ENCODE measurements around the gene CALML3. TPM values are rescaled to one million over a fixed set of nuclear protein-coding genes. Genes with fewer than 3 reads are reported as not detected.

Gene CALML3
- total and polyA plus RNA-seq, 4 donors, result 0.10 to 0.13 TPM; not detected in 2

DNA sequence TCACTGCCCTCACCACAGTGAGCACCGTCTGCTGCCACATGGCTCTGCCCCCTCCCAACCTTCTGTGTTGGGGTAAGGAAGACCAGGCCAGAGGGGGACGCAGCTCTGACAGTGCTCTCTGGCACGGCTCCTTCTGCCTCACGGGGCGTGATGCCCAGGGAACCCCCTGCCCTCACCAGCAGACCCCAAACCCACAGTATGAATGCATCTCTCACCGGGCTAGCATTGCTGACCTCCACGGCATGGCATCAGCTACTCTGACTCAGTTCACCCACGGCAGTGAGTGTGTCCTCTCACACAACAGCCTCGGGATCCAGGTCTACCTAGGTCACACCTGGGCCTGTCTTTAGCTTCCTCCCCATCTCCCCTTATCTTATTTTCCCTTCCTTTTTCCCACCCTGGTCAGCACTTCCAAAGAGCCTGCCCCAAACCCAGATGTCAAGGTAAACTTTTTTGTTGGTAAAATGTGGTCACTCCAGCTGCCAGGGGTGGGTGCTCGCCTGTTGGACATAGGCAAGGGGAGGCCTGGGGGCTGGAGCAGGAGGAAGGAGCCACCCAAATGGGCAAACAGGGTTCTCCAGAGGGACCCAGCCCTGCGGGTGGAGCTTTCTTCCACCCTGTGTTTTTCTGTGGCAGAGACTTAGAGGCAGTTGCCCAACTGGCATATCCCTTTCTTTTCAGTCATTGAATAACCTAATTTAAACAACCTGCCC is 4.4 kb downstream of the CALML3 start:
- no peak overlapping the region for H3K4me3 ChIP-seq (ENCODE audit: low read length in 2 of 2)
- intact Hi-C loops (cut with DNase I), result no loop called here
- 78 to 82% methylated on average over 11 of the region's 11 CpGs for WGBS, 2 donors
- H3K36me3 ChIP-seq (ENCODE audit: control insufficient read depth in 1 of 2, insufficient read depth in 2 of 2, low read length in 1 of 2), result no peaks in the 10 kb centered on the region
- no peaks in the 10 kb centered on the region for H3K27me3 ChIP-seq (ENCODE audit: control insufficient read depth in 1 of 2, insufficient read depth in 2 of 2, low read length in 1 of 2)
- H3K4me1 ChIP-seq (ENCODE audit: control insufficient read depth in 1 of 2, insufficient read depth in 2 of 2, low read length in 2 of 2), result no peaks in the 10 kb centered on the region
- H3K9me3 ChIP-seq (ENCODE audit: control insufficient read depth, low read length), result no peaks in the 10 kb centered on the region
- peak overlapping the region in 1 of 2 donors; percentile 39 for H3K27ac ChIP-seq (ENCODE audit: low read depth in 1 of 2, low read length in 2 of 2)
- peak; percentile 32 to 57 for DNase-seq
- peak; percentile 3 for ATAC-seq (ENCODE audit: low FRiP score)

DNA sequence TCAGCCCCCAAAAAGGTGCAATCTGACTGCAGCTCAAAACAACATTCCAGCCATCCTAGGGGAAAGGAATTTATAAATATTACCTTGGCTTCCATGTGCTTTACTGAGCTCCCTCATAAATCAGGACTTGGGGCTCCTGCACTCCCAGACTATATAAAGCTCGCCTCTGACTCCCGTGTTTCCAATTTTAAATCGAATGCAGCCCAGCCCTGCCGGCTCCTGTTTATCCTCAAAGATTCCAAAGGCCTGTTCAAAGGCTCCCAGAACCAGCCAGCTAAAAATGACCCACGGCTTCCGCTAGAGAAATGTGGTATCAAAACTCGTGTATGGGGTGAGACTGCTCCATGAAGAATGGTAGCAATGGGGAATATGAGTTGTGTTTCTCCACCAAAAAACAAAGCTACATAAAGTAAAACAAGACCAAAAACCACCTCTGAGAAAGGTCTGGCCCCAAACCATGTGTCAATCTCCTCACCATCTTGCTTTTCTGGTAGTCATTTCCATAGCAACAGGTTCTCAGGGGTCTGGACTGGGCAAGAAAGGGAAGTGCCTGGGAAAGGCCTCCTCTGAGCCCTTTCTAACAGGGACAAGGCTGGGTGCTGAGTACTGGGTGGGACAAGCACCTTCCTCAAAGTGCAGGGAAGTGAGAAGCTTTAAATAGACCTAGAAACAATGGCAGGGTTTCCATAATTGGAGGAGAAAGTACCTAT is 5.1 kb downstream of the CALML3 start:
- Histone ChIP-seq H3K4me1 (ENCODE audit: control insufficient read depth in 1 of 2, insufficient read depth in 2 of 2, low read length in 2 of 2) (no peaks in the 10 kb centered on the region), H3K9me3 (ENCODE audit: control insufficient read depth, low read length) (no peaks in the 10 kb centered on the region), H3K4me3 (ENCODE audit: low read length in 2 of 2) (no peak overlapping the region), H3K36me3 (ENCODE audit: control insufficient read depth in 1 of 2, insufficient read depth in 2 of 2, low read length in 1 of 2) (no peaks in the 10 kb centered on the region), H3K27me3 (ENCODE audit: control insufficient read depth in 1 of 2, insufficient read depth in 2 of 2, low read length in 1 of 2) (no peaks in the 10 kb centered on the region), H3K27ac (ENCODE audit: low read depth in 1 of 2, low read length in 2 of 2) (peak overlapping the region; percentile 71)
- WGBS, 2 donors, result 13 to 25% methylated on average over 7 of the region's 7 CpGs
- DNase-seq (peak in 1 of 2 donors; percentile 63), ATAC-seq (ENCODE audit: low FRiP score) (peak; percentile 32)
- intact Hi-C loops (cut with DNase I), result loop anchor here (5.0 kb wide), 2 partner anchors 63 to 68 kb away; no protein-coding TSS in a partner anchor

DNA sequence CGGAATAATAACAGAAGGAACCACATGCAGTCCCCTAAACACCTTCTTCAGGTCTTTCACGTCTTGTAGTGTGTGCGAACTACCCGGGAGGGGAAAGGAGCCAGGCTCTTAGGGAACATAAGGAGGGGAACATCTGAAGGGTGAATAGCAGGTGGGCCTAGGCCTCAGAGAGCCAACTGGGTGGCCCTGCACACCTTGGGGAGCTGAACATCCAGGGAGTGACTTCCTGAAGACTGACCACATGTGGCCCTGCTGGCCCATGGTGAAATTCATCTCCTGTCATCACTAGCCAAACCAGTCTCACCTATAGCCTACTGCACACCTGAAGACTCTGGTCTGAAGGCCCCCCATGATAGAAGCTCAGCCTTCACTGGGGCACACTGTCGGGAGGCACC is 5.6 kb downstream of the CALML3 start:
- no peak for ATAC-seq (ENCODE audit: low FRiP score)
- DNase-seq, result peak; percentile 26 to 32
- Histone ChIP-seq H3K4me3 (ENCODE audit: low read length in 2 of 2) (no peak overlapping the region), H3K36me3 (ENCODE audit: control insufficient read depth in 1 of 2, insufficient read depth in 2 of 2, low read length in 1 of 2) (no peaks in the 10 kb centered on the region), H3K27ac (ENCODE audit: low read depth in 1 of 2, low read length in 2 of 2) (peak overlapping the region; percentile 50 to 71), H3K4me1 (ENCODE audit: control insufficient read depth in 1 of 2, insufficient read depth in 2 of 2, low read length in 2 of 2) (no peaks in the 10 kb centered on the region), H3K9me3 (ENCODE audit: control insufficient read depth, low read length) (no peaks in the 10 kb centered on the region), H3K27me3 (ENCODE audit: control insufficient read depth in 1 of 2, insufficient read depth in 2 of 2, low read length in 1 of 2) (no peaks in the 10 kb centered on the region)
- whole genome bisulfite sequencing, 2 donors, result 94 to 96% methylated on average over 5 of the region's 5 CpGs
- intact Hi-C loops (cut with DNase I), result loop anchor here (5.0 kb wide), 2 partner anchors 63 to 68 kb away; no protein-coding TSS in a partner anchor

DNA sequence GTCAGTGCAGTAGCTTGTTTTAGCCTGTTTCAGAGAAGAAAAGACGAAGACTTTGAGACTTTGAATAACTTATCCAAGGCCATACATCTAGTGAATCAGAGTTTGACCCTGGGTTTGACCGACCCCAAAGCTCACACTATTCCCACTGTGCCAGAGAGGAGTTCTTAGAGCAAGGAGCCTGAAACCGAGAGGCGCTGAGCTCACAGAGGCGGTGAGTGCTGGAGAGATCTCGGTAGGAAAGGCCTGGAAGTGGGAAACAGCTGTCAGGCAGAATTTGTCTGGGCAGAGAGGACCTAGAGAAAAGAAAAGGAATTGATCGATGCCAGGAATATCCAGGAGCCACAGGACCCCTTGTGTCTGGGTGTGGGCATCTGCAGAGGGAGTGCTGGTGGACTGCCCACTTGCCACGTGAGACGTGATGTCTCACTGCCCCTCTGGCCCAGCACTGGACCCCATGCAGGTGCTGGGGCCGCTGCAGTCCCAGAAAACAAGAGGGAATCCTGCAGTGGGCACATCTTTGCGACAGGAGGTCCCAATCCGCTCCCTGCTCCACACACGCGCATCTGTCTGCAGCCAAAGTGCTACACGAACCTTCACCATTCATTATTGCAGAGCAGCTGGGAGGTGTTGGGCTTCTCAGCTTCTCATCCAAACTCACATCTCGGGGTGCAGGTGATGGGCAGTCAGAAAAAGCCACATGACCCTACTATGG is 6.2 kb downstream of the CALML3 start:
- Histone ChIP-seq H3K36me3 (ENCODE audit: control insufficient read depth in 1 of 2, insufficient read depth in 2 of 2, low read length in 1 of 2) (no peaks in the 10 kb centered on the region), H3K27me3 (ENCODE audit: control insufficient read depth in 1 of 2, insufficient read depth in 2 of 2, low read length in 1 of 2) (no peaks in the 10 kb centered on the region), H3K4me1 (ENCODE audit: control insufficient read depth in 1 of 2, insufficient read depth in 2 of 2, low read length in 2 of 2) (no peaks in the 10 kb centered on the region), H3K9me3 (ENCODE audit: control insufficient read depth, low read length) (no peaks in the 10 kb centered on the region), H3K4me3 (ENCODE audit: low read length in 2 of 2) (no peak overlapping the region), H3K27ac (ENCODE audit: low read depth in 1 of 2, low read length in 2 of 2) (peak overlapping the region; percentile 50 to 71)
- 96 to 99% methylated on average over 16 of the region's 16 CpGs for WGBS, 2 donors
- ATAC-seq (ENCODE audit: low FRiP score), result no peak
- intact Hi-C loops (cut with DNase I), result loop anchor here (5.0 kb wide), 2 partner anchors 64 to 69 kb away; no protein-coding TSS in a partner anchor
- peak; percentile 29 to 47 for DNase-seq

DNA sequence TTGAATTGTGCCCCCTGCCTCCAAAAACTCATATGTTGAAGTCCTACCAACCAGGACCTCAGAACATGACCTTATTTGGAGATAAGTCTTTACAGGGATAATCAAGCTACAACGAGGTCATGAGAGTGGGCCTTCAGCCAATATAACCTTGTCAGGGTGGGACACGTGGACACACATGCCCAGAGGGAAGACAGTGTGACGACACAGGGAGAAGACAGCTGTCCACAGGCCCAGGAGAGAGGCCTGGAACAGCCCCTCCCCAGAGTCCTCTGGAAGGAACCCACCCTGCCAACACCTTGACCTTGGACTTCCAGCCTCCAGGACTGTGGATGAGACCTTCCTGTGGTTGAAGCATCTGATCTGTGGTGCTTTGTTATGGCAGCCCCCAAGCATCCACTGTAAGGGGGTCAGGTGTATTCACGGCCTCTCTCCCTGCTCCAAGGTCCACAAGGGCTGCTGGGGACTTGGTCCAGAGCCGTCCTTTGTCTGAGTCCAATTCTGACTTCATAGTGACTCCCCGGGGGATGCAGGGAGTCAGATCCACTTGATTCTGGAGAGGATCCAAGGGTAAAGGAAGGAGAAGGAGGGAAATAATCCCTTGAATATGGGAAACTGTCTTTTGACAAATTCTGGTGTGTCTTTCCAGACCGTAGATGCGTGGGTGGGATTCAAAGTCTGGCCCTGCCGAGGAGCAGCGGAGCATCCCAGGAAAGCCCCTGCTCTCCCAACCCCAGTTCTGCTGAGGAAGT is 7.0 kb downstream of the CALML3 start:
- DNase-seq (peak; percentile 18 to 26), ATAC-seq (ENCODE audit: low FRiP score) (no peak)
- no peak overlapping the region for H3K27ac ChIP-seq (ENCODE audit: low read depth in 1 of 2, low read length in 2 of 2)
- no peaks in the 10 kb centered on the region for H3K36me3 ChIP-seq (ENCODE audit: control insufficient read depth in 1 of 2, insufficient read depth in 2 of 2, low read length in 1 of 2)
- WGBS, 2 donors, result 43 to 50% methylated on average over 10 of the region's 10 CpGs
- no peaks in the 10 kb centered on the region for H3K4me1 ChIP-seq (ENCODE audit: control insufficient read depth in 1 of 2, insufficient read depth in 2 of 2, low read length in 2 of 2)
- no peaks in the 10 kb centered on the region for H3K9me3 ChIP-seq (ENCODE audit: control insufficient read depth, low read length)
- no peaks in the 10 kb centered on the region for H3K27me3 ChIP-seq (ENCODE audit: control insufficient read depth in 1 of 2, insufficient read depth in 2 of 2, low read length in 1 of 2)
- intact Hi-C loops (cut with DNase I), result loop anchor here (5.0 kb wide), 2 partner anchors 64 to 69 kb away; no protein-coding TSS in a partner anchor
- H3K4me3 ChIP-seq (ENCODE audit: low read length in 2 of 2), result no peak overlapping the region

DNA sequence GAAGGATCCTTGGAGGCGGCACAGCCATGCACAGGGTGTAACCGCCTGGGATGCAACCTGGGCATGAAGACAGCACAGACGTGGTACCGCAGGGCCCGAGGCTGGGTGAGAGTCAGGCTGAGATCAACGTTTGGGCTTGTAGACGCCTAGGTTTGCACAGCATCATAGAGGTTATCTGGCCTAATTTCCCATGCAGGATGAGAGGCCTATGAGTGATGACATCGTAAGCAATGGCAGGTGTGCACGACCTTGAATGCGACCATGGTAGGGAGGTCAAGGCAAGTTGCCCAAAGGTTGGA is 7.5 kb downstream of the CALML3 start:
- Histone ChIP-seq H3K27me3 (ENCODE audit: control insufficient read depth in 1 of 2, insufficient read depth in 2 of 2, low read length in 1 of 2) (no peaks in the 10 kb centered on the region), H3K4me1 (ENCODE audit: control insufficient read depth in 1 of 2, insufficient read depth in 2 of 2, low read length in 2 of 2) (no peaks in the 10 kb centered on the region), H3K27ac (ENCODE audit: low read depth in 1 of 2, low read length in 2 of 2) (no peak overlapping the region), H3K36me3 (ENCODE audit: control insufficient read depth in 1 of 2, insufficient read depth in 2 of 2, low read length in 1 of 2) (no peaks in the 10 kb centered on the region), H3K4me3 (ENCODE audit: low read length in 2 of 2) (no peak overlapping the region), H3K9me3 (ENCODE audit: control insufficient read depth, low read length) (no peaks in the 10 kb centered on the region)
- 92 to 94% methylated on average over 10 of the region's 10 CpGs for WGBS, 2 donors
- DNase-seq (peak; percentile 32 to 74), ATAC-seq (ENCODE audit: low FRiP score) (no peak)
- intact Hi-C loops (cut with DNase I), result loop anchor here (5.0 kb wide), 2 partner anchors 65 to 70 kb away; no protein-coding TSS in a partner anchor

DNA sequence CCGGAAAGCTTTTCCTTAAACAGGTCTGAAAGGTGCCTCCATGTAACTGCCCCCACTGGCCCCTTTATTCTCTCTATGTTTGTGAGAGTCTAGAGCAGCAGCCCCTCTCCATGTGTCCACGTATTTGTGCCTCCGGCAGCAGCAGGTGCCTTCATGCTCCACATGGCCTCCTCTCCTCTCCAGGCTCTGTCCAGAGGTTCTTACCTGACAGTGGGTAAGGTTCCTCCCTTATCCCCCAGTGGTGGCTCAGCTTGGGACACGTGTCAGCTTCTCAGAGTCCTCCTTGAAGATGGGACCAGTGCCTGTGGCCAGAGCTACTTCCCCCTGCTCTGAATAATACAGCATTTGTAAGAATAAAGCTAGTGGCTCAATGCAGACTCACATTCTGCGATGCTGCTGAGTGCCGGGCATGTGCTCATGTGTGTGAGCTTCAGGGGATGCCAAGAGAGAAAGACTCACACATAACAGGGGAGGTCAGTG is 7.9 kb downstream of the CALML3 start:
- H3K27me3 ChIP-seq (ENCODE audit: control insufficient read depth in 1 of 2, insufficient read depth in 2 of 2, low read length in 1 of 2), result no peaks in the 10 kb centered on the region
- no peaks in the 10 kb centered on the region for H3K4me1 ChIP-seq (ENCODE audit: control insufficient read depth in 1 of 2, insufficient read depth in 2 of 2, low read length in 2 of 2)
- no peak overlapping the region for H3K4me3 ChIP-seq (ENCODE audit: low read length in 2 of 2)
- no peaks in the 10 kb centered on the region for H3K36me3 ChIP-seq (ENCODE audit: control insufficient read depth in 1 of 2, insufficient read depth in 2 of 2, low read length in 1 of 2)
- DNase-seq (peak in 1 of 2 donors; percentile 19), ATAC-seq (ENCODE audit: low FRiP score) (no peak)
- no peak overlapping the region for H3K27ac ChIP-seq (ENCODE audit: low read depth in 1 of 2, low read length in 2 of 2)
- no peaks in the 10 kb centered on the region for H3K9me3 ChIP-seq (ENCODE audit: control insufficient read depth, low read length)
- WGBS, 2 donors, result 64 to 69% methylated on average over 6 of the region's 6 CpGs
- intact Hi-C loops (cut with DNase I), result loop anchor here (5.0 kb wide), 2 partner anchors 65 to 70 kb away; no protein-coding TSS in a partner anchor
